NCI-H2171 (cell line): ENCODE results near the gene LTBR.
"Not testable (repeated sequence)": the region's sequence is repeated elsewhere in the genome, so short reads cannot be mapped to it uniquely, and the experiment has no call there.

Experiments used
- DNase-seq: peaks from one replicate; lab custom pipeline; 2025; lab: John Stamatoyannopoulos, UW

LTBR gene

DNA sequence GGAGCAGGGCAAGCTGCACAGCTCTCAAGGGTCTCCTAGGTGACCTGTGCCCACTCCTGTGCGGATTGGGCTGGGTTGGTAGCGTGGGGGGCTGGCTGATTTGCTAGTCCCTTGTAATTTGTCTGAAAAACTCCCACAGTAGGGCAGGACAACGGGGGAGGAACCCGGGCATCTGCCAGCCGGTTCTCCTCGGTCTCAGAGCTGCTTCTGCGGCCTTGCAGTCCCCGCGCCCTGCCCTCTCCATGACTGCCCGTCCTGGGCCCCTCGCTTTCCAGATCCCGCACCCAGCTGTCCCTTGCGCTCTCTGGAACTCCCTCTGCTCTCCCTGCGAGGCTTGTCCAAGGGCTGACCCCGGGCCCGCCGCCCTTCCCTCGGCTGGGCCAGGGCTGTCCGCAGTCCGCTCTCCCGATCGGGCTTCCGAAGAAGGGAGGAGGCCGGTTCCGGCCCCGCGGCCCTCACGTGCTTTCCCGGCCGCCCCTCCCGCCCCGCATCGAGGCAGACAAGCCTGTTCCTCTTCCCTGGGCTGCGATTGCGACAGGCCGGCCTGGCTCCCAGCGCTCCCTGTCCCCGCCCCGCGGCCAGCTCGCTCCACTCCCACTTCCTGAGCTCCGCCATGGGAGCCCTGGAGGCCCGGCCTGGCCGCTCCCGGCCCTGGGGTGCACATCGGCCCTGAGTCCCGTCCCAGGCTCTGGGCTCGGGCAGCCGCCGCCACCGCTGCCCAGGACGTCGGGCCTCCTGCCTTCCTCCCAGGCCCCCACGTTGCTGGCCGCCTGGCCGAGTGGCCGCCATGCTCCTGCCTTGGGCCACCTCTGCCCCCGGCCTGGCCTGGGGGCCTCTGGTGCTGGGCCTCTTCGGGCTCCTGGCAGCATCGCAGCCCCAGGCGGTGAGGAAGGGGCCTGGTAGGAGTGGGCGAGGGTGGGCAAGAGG is at the start of gene LTBR:
TSS of gene LTBR (plus strand) at position 591 of the 927 bp plus-strand sequence. CDS start at position 788, 197 bp downstream.
- DNase-seq: no peak

DNA sequence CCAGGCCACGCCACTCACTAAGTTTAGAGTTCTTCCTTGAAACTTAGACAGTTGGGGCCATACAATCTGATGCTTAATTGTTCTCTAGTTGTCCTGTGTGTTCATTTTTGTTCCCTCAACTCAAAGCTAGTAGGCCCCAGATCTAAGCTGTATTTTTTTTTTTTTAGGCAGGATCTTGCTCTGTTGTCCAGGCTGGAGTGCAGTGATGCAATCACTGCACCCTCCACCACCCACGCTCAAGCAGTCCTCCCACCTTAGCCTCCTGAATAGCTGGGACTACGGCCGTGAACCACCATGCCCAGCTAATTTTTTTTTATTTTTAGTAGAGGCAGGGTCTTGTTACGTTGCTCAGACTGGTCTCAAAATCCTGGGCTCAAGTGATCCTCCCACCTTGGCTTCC is 49.6 kb upstream of the LTBR start:
- DNase-seq: no peak

DNA sequence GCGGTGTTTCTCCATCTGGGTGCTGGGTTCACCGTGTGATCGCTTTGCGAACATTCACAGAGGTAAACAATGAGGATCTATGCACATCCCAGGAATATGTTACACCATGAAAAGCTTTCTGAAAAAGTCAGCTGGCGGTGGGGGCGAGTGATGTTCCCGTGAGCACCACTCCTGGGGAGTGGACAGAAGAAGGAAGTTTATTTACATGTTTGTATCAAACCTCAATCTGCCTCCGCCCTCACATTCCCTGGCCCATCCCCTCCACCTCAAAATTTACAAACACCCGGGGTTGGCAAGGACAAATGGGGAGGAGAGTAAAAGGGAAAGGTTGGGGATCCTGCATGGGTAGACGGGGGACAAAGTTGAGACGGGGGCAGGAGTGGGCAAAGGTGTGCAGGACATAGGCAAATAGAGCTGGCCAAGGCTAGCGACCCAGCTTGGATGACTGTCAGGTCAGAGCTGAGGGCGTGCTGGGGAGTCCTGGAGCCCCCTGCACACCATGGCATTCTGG is 49.0 kb upstream of the LTBR start:
- no peak for DNase-seq

- no peak for DNase-seq
Measured at GRCh38 chr12:6335451-6336078, 48.4 kb upstream of the LTBR start.

GRCh38 chr12:6336079-6336888 is 47.7 kb upstream of the LTBR start:
- DNase-seq: peak; percentile 81

- DNase-seq: no peak
Measured at GRCh38 chr12:6336889-6337853, 46.8 kb upstream of the LTBR start.

DNA sequence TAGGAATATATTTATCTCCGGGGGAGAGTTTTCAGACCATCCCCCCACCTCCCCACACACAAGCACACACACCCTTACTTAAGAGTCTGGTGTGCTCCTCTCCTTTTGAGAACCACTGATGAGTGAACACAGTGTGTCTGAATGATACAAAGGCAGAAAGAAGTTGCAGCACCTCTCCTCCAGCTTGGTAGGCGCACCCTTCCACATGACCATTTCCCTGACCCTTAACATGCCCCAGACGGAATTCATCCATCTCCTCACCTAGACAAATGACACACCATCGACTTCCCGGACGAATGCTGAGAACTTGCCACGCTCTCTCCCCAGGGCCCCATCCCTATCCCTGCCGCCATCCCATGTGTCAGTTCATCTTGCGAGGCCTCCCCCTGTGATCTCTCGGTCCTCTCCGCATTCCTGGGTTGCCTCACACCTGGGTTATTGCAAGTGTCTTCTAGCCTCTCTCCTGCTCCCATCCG is 46.0 kb upstream of the LTBR start:
- DNase-seq: no peak

- not testable (repeated sequence) for DNase-seq
Measured at GRCh38 chr12:6338536-6338935, 45.4 kb upstream of the LTBR start.

DNA sequence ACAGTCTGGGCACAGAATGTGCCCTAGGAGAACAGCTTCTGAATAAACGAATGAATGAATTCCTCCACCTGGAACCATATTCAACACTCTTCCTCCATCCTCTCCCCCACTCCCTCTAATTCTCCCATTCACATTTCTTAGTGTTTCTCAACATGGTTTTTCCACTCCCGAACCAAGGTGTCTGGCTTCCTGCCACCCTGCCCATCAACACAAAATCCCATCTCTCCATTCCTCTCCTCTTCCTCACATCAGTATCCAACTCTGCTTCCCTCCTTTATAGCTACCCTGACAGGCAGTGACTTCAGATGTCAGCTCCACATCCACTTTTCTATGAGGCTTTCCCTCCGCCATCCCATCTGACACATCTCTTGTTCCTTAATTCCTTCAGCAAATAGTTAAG is 45.0 kb upstream of the LTBR start:
- no peak for DNase-seq

GRCh38 chr12:6340032-6340638 is 43.8 kb upstream of the LTBR start:
- no peak for DNase-seq

GRCh38 chr12:6340745-6341416 is 43.1 kb upstream of the LTBR start:
- no peak for DNase-seq

- no peak for DNase-seq
Measured at GRCh38 chr12:6341417-6342139, 42.4 kb upstream of the LTBR start, which contains the start of gene TNFRSF1A. TSS of gene TNFRSF1A (minus strand) at chr12:6342076. CDS start at chr12:6341814, 262 bp downstream.

DNA sequence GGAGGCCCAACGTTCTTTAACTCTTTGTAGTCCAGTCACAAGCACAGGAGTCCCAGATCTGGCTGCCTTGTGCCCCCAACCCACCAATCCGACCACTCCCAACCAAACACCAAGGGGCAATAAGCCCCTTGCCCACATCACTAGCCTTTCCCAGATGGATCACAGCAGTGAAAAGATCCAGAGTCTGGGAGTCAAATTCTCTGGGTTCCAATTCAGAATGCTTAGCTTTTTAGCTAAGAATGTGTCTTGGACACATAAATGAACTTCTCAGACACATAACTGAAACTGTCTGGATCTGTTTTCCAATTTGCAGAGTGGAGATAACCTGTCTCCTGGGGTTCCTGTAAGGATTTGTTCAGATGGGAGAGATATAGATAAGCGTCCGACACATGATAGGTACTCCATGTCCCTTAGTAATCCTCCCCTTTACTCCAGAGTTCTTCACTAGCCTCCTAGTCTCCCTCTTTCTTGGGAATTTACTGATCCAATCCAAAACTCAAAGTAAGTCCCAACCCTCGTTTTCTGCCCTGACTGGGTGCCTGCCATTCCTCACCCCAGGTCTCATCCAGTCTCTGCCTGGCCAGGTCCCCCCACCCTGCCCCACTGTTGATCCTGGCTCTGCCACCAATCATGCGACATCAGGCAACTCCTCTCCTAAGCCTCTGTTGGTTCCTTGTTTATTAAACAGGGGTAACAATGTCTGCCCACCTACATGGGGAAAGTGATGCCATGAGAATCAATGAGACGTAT is 41.6 kb upstream of the LTBR start:
- DNase-seq: no peak

DNA sequence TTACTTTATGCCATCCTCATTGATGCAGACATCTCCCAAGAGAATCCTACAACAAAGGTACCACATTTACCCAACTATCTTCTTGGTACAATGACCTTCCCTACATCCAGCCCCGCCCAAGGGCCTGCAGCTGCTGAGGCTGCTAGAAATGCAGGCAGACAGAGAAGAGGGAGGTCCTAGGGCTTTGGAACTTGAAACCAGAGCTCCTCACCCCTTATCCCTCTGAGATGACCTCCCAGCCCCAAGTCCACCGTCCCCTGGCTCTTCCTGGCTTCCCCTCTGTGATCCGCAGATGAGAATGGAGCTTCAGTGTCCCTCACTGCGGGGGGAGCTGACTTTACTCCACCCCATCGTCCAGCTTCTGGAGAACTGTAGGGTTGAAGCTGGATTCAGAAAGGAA is 40.4 kb upstream of the LTBR start:
- no peak for DNase-seq

GRCh38 chr12:6344101-6344660 is 39.8 kb upstream of the LTBR start:
- DNase-seq: not testable (repeated sequence)

GRCh38 chr12:6345319-6346091 is 38.5 kb upstream of the LTBR start:
- DNase-seq: no peak

DNA sequence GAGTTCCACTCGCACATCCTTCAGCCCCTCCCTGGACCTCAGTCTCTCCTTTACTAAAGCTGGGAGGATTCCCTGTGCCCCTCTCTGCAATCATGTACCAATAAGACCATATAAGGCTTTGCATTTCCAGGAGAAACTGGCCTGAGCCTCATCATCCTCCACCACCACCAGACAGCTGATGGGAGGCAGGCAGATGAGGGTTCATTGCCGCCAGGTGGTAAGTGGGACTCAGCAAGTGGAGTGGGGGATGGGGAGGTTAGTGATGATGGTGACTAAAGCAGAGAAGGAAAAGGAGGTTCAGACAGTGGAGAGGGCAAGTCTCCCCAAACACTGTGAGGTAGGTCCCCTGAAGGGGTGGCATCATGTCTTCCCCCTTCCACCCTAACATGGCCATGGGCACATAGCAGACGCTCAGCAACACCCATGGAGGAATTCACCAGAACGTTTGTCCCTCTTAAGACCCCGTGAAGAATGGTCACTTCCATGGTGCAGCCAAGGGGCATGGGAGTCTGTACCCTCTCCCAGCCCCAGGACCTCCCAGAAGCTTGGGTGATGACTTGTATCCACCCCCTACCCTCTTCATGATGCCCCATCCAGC is 37.6 kb upstream of the LTBR start:
- DNase-seq: no peak
